NCI-H128 (cell line): ENCODE results near the gene COL5A1.

Experiments used
- DNase-seq: peaks from one replicate; lab custom pipeline; 2025; ENCODE audit not compliant: unreplicated experiment; lab: John Stamatoyannopoulos, UW

The COL5A1 gene

GRCh38 chr9:134868751-134869553 lies 227.3 kb downstream of the COL5A1 start:
- no peak for DNase-seq

- DNase-seq = no peak
Measured at GRCh38 chr9:134869554-134870300, 228.1 kb downstream of the COL5A1 start.

GRCh38 chr9:134870301-134870694 lies 228.7 kb downstream of the COL5A1 start:
- DNase-seq = no peak

GRCh38 chr9:134870746-134871662 lies 229.4 kb downstream of the COL5A1 start:
- no peak for DNase-seq

- no peak for DNase-seq
Measured at GRCh38 chr9:134871697-134872340, 230.2 kb downstream of the COL5A1 start.

- DNase-seq = no peak
Measured at GRCh38 chr9:134872482-134873231, 231.1 kb downstream of the COL5A1 start.

GRCh38 chr9:134875371-134875770 lies 233.8 kb downstream of the COL5A1 start:
- DNase-seq = no peak

GRCh38 chr9:134877541-134877940 lies 235.9 kb downstream of the COL5A1 start:
- no peak for DNase-seq

GRCh38 chr9:134879664-134880483 lies 238.3 kb downstream of the COL5A1 start:
- no peak for DNase-seq

GRCh38 chr9:134880484-134881312 lies 239.1 kb downstream of the COL5A1 start, which contains the start of gene FCN2:
Gene FCN2, plus strand, starts transcription at chr9:134880810. Its CDS starts 12 bp downstream, at chr9:134880822.
- no peak for DNase-seq

GRCh38 chr9:134881313-134881670 lies 239.7 kb downstream of the COL5A1 start:
- DNase-seq = no peak

GRCh38 chr9:134882204-134882785 lies 240.7 kb downstream of the COL5A1 start:
- no peak for DNase-seq

- no peak for DNase-seq
Measured at GRCh38 chr9:134883040-134883782, 241.6 kb downstream of the COL5A1 start.

GRCh38 chr9:134884492-134884891 lies 242.9 kb downstream of the COL5A1 start:
- no peak for DNase-seq

- no peak for DNase-seq
Measured at GRCh38 chr9:134885001-134885678, 243.5 kb downstream of the COL5A1 start.

GRCh38 chr9:134885679-134886412 lies 244.2 kb downstream of the COL5A1 start:
- DNase-seq = no peak
